A673 (cell line): ENCODE data around the gene SRBD1.

Source experiments
- EZH2 ChIP-seq: fragments of 200-600 bp; sonication (generic); IDR thresholded peaks from 2 replicates; pipeline ENCODE4 v1.6.1; 2017; ENCODE audit warnings: borderline replicate concordance, low read depth, mild to moderate bottlenecking, mixed read lengths, antibody characterized with exemption, low read length; ENCODE audit not compliant: poor library complexity, severe bottlenecking
- TF ChIP-seq, protein P1 (sequence below): fragments of 300-800, 200-600 bp; sonication (generic); conservative IDR thresholded peaks from 2 replicates; pipeline ENCODE4 v1.5.1; 2017; ENCODE audit warnings: low read depth, mild to moderate bottlenecking, antibody characterized with exemption, low read length, moderate library complexity, mixed read lengths

GRCh38 chr2:45345331-45346234, 265.5 kb downstream of the SRBD1 start:
- TF ChIP-seq, protein P1, sequence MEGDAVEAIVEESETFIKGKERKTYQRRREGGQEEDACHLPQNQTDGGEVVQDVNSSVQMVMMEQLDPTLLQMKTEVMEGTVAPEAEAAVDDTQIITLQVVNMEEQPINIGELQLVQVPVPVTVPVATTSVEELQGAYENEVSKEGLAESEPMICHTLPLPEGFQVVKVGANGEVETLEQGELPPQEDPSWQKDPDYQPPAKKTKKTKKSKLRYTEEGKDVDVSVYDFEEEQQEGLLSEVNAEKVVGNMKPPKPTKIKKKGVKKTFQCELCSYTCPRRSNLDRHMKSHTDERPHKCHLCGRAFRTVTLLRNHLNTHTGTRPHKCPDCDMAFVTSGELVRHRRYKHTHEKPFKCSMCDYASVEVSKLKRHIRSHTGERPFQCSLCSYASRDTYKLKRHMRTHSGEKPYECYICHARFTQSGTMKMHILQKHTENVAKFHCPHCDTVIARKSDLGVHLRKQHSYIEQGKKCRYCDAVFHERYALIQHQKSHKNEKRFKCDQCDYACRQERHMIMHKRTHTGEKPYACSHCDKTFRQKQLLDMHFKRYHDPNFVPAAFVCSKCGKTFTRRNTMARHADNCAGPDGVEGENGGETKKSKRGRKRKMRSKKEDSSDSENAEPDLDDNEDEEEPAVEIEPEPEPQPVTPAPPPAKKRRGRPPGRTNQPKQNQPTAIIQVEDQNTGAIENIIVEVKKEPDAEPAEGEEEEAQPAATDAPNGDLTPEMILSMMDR = no peak
- TF ChIP-seq EZH2 = no peak
